SHP77 treated with DMSO at 0.1 percent for 48 hours (cell line): Measurements from ENCODE around the gene SHC3.

Experiments used
- DNase-seq: peaks from one replicate; lab custom pipeline; 2025; lab: John Stamatoyannopoulos, UW

SHC3 gene

GRCh38 chr9:89000973-89001916 is 177.4 kb downstream of the SHC3 start:
- peak; percentile 55 for DNase-seq

- no peak for DNase-seq
These were observed 178.2 kb downstream of the SHC3 start for GRCh38 chr9:89000371-89000781.

GRCh38 chr9:88998911-88999310 is 179.7 kb downstream of the SHC3 start:
- no peak for DNase-seq

GRCh38 chr9:88998503-88998902 is 180.1 kb downstream of the SHC3 start:
- no peak for DNase-seq

- DNase-seq = no peak
These were observed 181.0 kb downstream of the SHC3 start for GRCh38 chr9:88997646-88998045.

GRCh38 chr9:88996921-88997235 is 181.7 kb downstream of the SHC3 start:
- DNase-seq = no peak

GRCh38 chr9:88996046-88996920 is 182.3 kb downstream of the SHC3 start:
- no peak for DNase-seq

- DNase-seq = no peak
These were observed 183.0 kb downstream of the SHC3 start for GRCh38 chr9:88995627-88996026.

- DNase-seq = no peak
These were observed 183.4 kb downstream of the SHC3 start for GRCh38 chr9:88995200-88995577.

GRCh38 chr9:88994469-88995199 is 184.0 kb downstream of the SHC3 start:
- no peak for DNase-seq

GRCh38 chr9:88993871-88994460 is 184.7 kb downstream of the SHC3 start:
- DNase-seq = no peak

- DNase-seq = no peak
These were observed 185.3 kb downstream of the SHC3 start for GRCh38 chr9:88993327-88993726.

- DNase-seq = no peak
These were observed 186.1 kb downstream of the SHC3 start for GRCh38 chr9:88992556-88992955.

GRCh38 chr9:88991066-88992034 is 187.3 kb downstream of the SHC3 start, which contains the start of gene S1PR3:
Gene S1PR3 (plus strand): TSS chr9:88991468. CDS start chr9:89001201, 9,733 bp downstream.
- DNase-seq = no peak

GRCh38 chr9:88990729-88991065 is 187.9 kb downstream of the SHC3 start:
- DNase-seq = no peak

- DNase-seq = no peak
These were observed 188.4 kb downstream of the SHC3 start for GRCh38 chr9:88990041-88990728.

GRCh38 chr9:88988796-88989641 is 189.6 kb downstream of the SHC3 start:
- no peak for DNase-seq

GRCh38 chr9:88987661-88988060 is 191.0 kb downstream of the SHC3 start:
- DNase-seq = no peak

- no peak for DNase-seq
These were observed 191.8 kb downstream of the SHC3 start for GRCh38 chr9:88986776-88987175.
